AG04449 (cell line): ENCODE measurements around the gene OR2A1.
"Not testable (repeated sequence)": the region's sequence is repeated elsewhere in the genome, so short reads cannot be mapped to it uniquely, and the experiment has no call there.

Source experiments
- CTCF ChIA-PET: fragments of 350-600 bp; formaldehyde crosslinking; extraction: SDS; loops from one replicate; lab custom pipeline; 2021; ENCODE audit warnings: antibody characterized with exemption; lab: Yijun Ruan, JAX
- POLR2A ChIA-PET: fragments of 400-600, 350-600 bp; formaldehyde crosslinking; extraction: SDS; loops from one replicate; lab custom pipeline; 2020; ENCODE audit warnings: antibody characterized with exemption, inconsistent platforms; lab: Yijun Ruan, JAX
- DNase-seq: peaks from one replicate; pipeline ENCODE4 v3.0.0-alpha.2; 2010; ENCODE audit warnings: low read depth, low spot score
- H3K4me3 ChIP-seq: 2 replicates; pipeline ENCODE4 v1.5.1; 2011; ENCODE audit warnings: low read depth, mild to moderate bottlenecking, control low read depth, low read length

The OR2A1 gene

DNA sequence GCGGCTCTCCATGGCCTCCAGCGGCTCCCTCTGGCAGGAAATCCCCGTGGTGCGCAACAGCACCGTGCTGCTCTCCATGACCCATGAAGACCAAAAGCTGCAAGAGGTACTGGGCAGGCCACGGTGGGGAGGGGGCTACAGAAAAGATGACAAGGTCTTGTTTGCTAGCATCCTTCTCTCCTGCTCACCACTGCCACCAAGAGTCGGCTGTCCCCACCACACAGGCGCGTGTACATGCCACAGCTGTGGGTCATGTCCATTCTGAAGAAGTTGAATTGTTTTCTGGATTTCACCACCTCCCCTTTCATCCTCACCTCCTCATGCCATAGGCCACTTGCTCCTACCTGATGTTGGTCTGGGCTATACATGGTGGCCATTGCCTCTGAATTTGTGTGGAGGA lies 55.0 kb downstream of the OR2A1 start:
- POLR2A ChIA-PET, DNase-seq, CTCF ChIA-PET, H3K4me3 ChIP-seq: not testable (repeated sequence)

DNA sequence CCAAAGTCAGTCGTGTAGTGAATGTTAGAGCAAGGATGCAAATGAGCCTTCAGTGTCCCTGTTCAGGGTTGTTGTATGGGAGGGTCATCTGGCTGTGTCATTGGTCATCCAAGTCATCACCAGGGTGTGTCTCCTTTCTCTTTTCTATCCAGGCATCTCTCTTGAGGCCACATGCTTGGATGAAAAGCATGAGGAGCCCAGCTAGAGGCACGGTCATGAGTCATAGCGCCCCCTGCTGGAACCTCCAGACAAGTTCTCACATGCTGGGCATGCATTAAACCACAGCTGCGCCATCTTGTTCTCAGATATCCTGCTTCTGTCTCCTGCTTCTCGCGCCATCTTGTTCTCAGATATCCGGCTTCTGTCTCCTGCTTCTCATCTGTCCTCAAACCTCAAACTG lies 57.0 kb downstream of the OR2A1 start:
- DNase-seq, H3K4me3 ChIP-seq, CTCF ChIA-PET, POLR2A ChIA-PET: not testable (repeated sequence)
